ENCODE results near the gene SLC38A2.

SLC38A2 gene

GRCh38 chr12:46386877-46387629 lies 14.5 kb upstream of the SLC38A2 start:
- no peak for TF ChIP-seq GATA1 (IDR thresholded peaks at IDR 0.05; ENCODE audit: low read depth, low read length)
- TF ChIP-seq POLR2A (IDR thresholded peaks at IDR 0.05; ENCODE audit: low read length): no peak
- DNase-seq: peak; percentile 18 to 31

GRCh38 chr12:46386360-46386867 lies 13.8 kb upstream of the SLC38A2 start:
- DNase-seq: peak in 1 of 2 experiments; percentile 31
- no peak for TF ChIP-seq GATA1 (IDR thresholded peaks at IDR 0.05; ENCODE audit: low read depth, low read length)
- TF ChIP-seq POLR2A (IDR thresholded peaks at IDR 0.05; ENCODE audit: low read length): no peak

GRCh38 chr12:46385438-46385837 lies 12.9 kb upstream of the SLC38A2 start:
- no peak for TF ChIP-seq POLR2A (IDR thresholded peaks at IDR 0.05; ENCODE audit: low read length)
- no peak for TF ChIP-seq GATA1 (IDR thresholded peaks at IDR 0.05; ENCODE audit: low read depth, low read length)
- DNase-seq: peak in 1 of 2 experiments; percentile 33

GRCh38 chr12:46384451-46385309 lies 12.1 kb upstream of the SLC38A2 start:
- peak in 1 of 2 experiments; percentile 56 for DNase-seq
- no peak for TF ChIP-seq GATA1 (IDR thresholded peaks at IDR 0.05; ENCODE audit: low read depth, low read length)

- no peak for TF ChIP-seq GATA1 (IDR thresholded peaks at IDR 0.05; ENCODE audit: low read depth, low read length)
- TF ChIP-seq POLR2A (IDR thresholded peaks at IDR 0.05; ENCODE audit: low read length): peak; percentile 84
- DNase-seq: peak; percentile 90 to 93
Measured at GRCh38 chr12:46383654-46384450, 11.3 kb upstream of the SLC38A2 start.

- peak; percentile 94 to 96 for DNase-seq
- TF ChIP-seq GATA1 (IDR thresholded peaks at IDR 0.05; ENCODE audit: low read depth, low read length) (no peak), POLR2A (IDR thresholded peaks at IDR 0.05; ENCODE audit: low read length) (peak; percentile 64)
Measured at GRCh38 chr12:46382964-46383653, 10.5 kb upstream of the SLC38A2 start.

- no peak for DNase-seq
- TF ChIP-seq POLR2A (IDR thresholded peaks at IDR 0.05; ENCODE audit: low read length) (no peak), GATA1 (IDR thresholded peaks at IDR 0.05; ENCODE audit: low read depth, low read length) (no peak)
Measured at GRCh38 chr12:46382408-46382963, 9.9 kb upstream of the SLC38A2 start.

GRCh38 chr12:46380881-46381280 lies 8.3 kb upstream of the SLC38A2 start:
- no peak for DNase-seq
- no peak for TF ChIP-seq POLR2A (IDR thresholded peaks at IDR 0.05; ENCODE audit: low read length)
- TF ChIP-seq GATA1 (IDR thresholded peaks at IDR 0.05; ENCODE audit: low read depth, low read length): no peak

- TF ChIP-seq POLR2A (IDR thresholded peaks at IDR 0.05; ENCODE audit: low read length) (no peak), GATA1 (IDR thresholded peaks at IDR 0.05; ENCODE audit: low read depth, low read length) (no peak)
- peak in 1 of 2 experiments; percentile 10 for DNase-seq
Measured at GRCh38 chr12:46380022-46380796, 7.6 kb upstream of the SLC38A2 start.

GRCh38 chr12:46379352-46379751 lies 6.8 kb upstream of the SLC38A2 start:
- TF ChIP-seq GATA1 (IDR thresholded peaks at IDR 0.05; ENCODE audit: low read depth, low read length) (no peak), POLR2A (IDR thresholded peaks at IDR 0.05; ENCODE audit: low read length) (no peak)
- DNase-seq: peak in 1 of 2 experiments; percentile 18

- no peak for DNase-seq
- no peak for TF ChIP-seq GATA1 (IDR thresholded peaks at IDR 0.05; ENCODE audit: low read depth, low read length)
- no peak for TF ChIP-seq POLR2A (IDR thresholded peaks at IDR 0.05; ENCODE audit: low read length)
Measured at GRCh38 chr12:46378530-46378929, 6.0 kb upstream of the SLC38A2 start.

GRCh38 chr12:46377678-46378077 lies 5.1 kb upstream of the SLC38A2 start:
- TF ChIP-seq GATA1 (IDR thresholded peaks at IDR 0.05; ENCODE audit: low read depth, low read length): no peak
- TF ChIP-seq POLR2A (IDR thresholded peaks at IDR 0.05; ENCODE audit: low read length): no peak
- DNase-seq: peak; percentile 17 to 22
